Endothelial cell of umbilical vein (primary cell): ENCODE results near the gene NFKBIL1. TPM values are rescaled to one million over a fixed set of nuclear protein-coding genes. Genes with fewer than 3 reads are reported as not detected.

Experiments
- BruUV-seq: library from RNA; stranded (reverse); fragments of 400-500 nt; replicated peaks from 2 replicates; lab custom pipeline; 2021; lab: Mats Ljungman, UMichigan
- CTCF ChIA-PET: fragments of 300-600, 350-600 bp; sonication (Branson Sonifier 250); formaldehyde crosslinking; loops from one replicate; lab custom pipeline; 2021; ENCODE audit warnings: antibody characterized with exemption, inconsistent platforms; lab: Charles Lee
- POLR2A ChIA-PET: fragments of 300-600, 350-600 bp; sonication (Branson Sonifier 250); formaldehyde crosslinking; loops from one replicate; lab custom pipeline; 2021; ENCODE audit warnings: antibody characterized with exemption, inconsistent platforms; lab: Charles Lee
- DNase-seq: peaks from one replicate; pipeline ENCODE4 v3.0.0-alpha.2; 2011; ENCODE audit warnings: low read depth, low spot score
- FAIRE-seq: peaks from 2 replicates; lab custom pipeline; 2011; peaks lifted over from hg19 to GRCh38; lab: Jason Lieb, UNC
- H2AFZ ChIP-seq: 2 replicates; pipeline ENCODE4 v1.6.0; 2012; ENCODE audit warnings: low read depth, low read length, control low read depth, inconsistent platforms
- H3K27ac ChIP-seq: 2 replicates; pipeline ENCODE4 v1.5.1; 2011; ENCODE audit warnings: low read depth, mild to moderate bottlenecking, control low read depth, low read length, moderate library complexity; ENCODE audit not compliant: insufficient read depth
- H3K27me3 ChIP-seq, 2 experiments: 2 replicates each; pipeline versions ENCODE4 v1.6.0 to v1.6.1; 2011; ENCODE audit warnings: low read length in 2 of 2, mixed read lengths in 1 of 2; ENCODE audit not compliant: control insufficient read depth in 2 of 2, insufficient read depth in 2 of 2
- H3K36me3 ChIP-seq, 2 experiments: 2 replicates in 1 of 2; 3 replicates in 1 of 2; pipeline ENCODE4 v1.5.1; 2011; ENCODE audit warnings: low read length in 2 of 2, mild to moderate bottlenecking in 1 of 2, moderate library complexity in 1 of 2; ENCODE audit not compliant: control insufficient read depth in 2 of 2, insufficient read depth in 2 of 2; ENCODE audit errors: extremely low read depth in 1 of 2
- H3K4me1 ChIP-seq: 3 replicates; pipeline ENCODE4 v1.5.1; 2011; ENCODE audit warnings: mild to moderate bottlenecking, low read length; ENCODE audit not compliant: control insufficient read depth, insufficient read depth; ENCODE audit errors: extremely low read depth
- H3K4me2 ChIP-seq: 2 replicates; pipeline ENCODE4 v1.6.1; 2011; ENCODE audit warnings: low read length, control low read depth, mixed read lengths; ENCODE audit not compliant: insufficient read depth
- H3K4me3 ChIP-seq, 3 experiments: fragments of 200-600 bp in 1 of 3; sonication (generic), shearing (Covaris generic) in 1 of 3; replicated peaks in 1 of 3; 2 replicates each; pipeline ENCODE4 v1.5.1; 2011 to 2016; ENCODE audit warnings: control low read depth in 3 of 3, low read length in 3 of 3, mild to moderate bottlenecking in 2 of 3, inconsistent platforms in 1 of 3, low read depth in 1 of 3, moderate library complexity in 1 of 3; ENCODE audit not compliant: insufficient read depth in 1 of 3
- H3K79me2 ChIP-seq: 2 replicates; pipeline ENCODE4 v1.6.0; 2012; ENCODE audit warnings: low read length, inconsistent platforms; ENCODE audit not compliant: control insufficient read depth, insufficient read depth
- H3K9ac ChIP-seq: replicated peaks from 2 replicates; pipeline ENCODE3; 2011; ENCODE audit warnings: low read length, control low read depth; ENCODE audit not compliant: insufficient read depth; ENCODE audit errors: extremely low read depth
- H3K9me1 ChIP-seq: replicated peaks from 3 replicates; pipeline ENCODE4 v1.6.0; 2011; ENCODE audit warnings: mild to moderate bottlenecking, low read length; ENCODE audit not compliant: control insufficient read depth, insufficient read depth; ENCODE audit errors: extremely low read depth
- H3K9me3 ChIP-seq: replicated peaks from 2 replicates; pipeline ENCODE4 v1.5.1; 2012; ENCODE audit warnings: low read length, inconsistent platforms; ENCODE audit not compliant: control insufficient read depth, insufficient read depth
- H4K20me1 ChIP-seq: replicated peaks from 2 replicates; pipeline ENCODE3; 2011; ENCODE audit warnings: mild to moderate bottlenecking, low read length; ENCODE audit not compliant: control insufficient read depth, insufficient read depth; ENCODE audit errors: extremely low read depth
- CTCF ChIP-seq, 2 donors: IDR thresholded peaks; 1 replicate in 1 of 2; 2 replicates in 1 of 2; pipeline ENCODE4 v1.5.1; 2011; ENCODE audit warnings: low read length in 2 of 2, mild to moderate bottlenecking in 2 of 2, moderate library complexity in 2 of 2, control low read depth in 1 of 2, inconsistent platforms in 1 of 2, low read depth in 1 of 2; ENCODE audit not compliant: insufficient read depth in 1 of 2; ENCODE audit errors: extremely low read depth in 1 of 2
- EZH2 ChIP-seq: IDR thresholded peaks from 2 replicates; pipeline ENCODE4 v1.6.1; 2012; ENCODE audit warnings: borderline replicate concordance, low read depth, mild to moderate bottlenecking, moderate library complexity, low read length, inconsistent platforms; ENCODE audit not compliant: severe bottlenecking
- GATA2 ChIP-seq: IDR thresholded peaks from 2 replicates; pipeline ENCODE4 v1.7.0; 2011; ENCODE audit warnings: low read depth, mild to moderate bottlenecking, moderate library complexity, mixed read lengths, low read length; ENCODE audit not compliant: insufficient read length, insufficient read depth
- JUN ChIP-seq: IDR thresholded peaks from 2 replicates; pipeline ENCODE4 v1.6.1; 2011; ENCODE audit warnings: borderline replicate concordance, low read depth; ENCODE audit not compliant: insufficient read length, insufficient read depth
- MAX ChIP-seq: IDR thresholded peaks from 2 replicates; pipeline ENCODE4 v1.6.1; 2011; ENCODE audit not compliant: insufficient read depth, insufficient read length
- MYC ChIP-seq: IDR thresholded peaks from one replicate; pipeline ENCODE4 v1.6.1; 2011; ENCODE audit warnings: mild to moderate bottlenecking, low read depth, low read length
- POLR2A ChIP-seq: IDR thresholded peaks from 2 replicates; pipeline ENCODE4 v1.6.1; 2012; ENCODE audit warnings: low read depth, mild to moderate bottlenecking, control low read depth, low read length
- POLR2AphosphoS5 ChIP-seq: IDR thresholded peaks from 2 replicates; pipeline ENCODE4 v1.6.1; 2012; ENCODE audit warnings: low read depth, mild to moderate bottlenecking, control low read depth, low read length, moderate library complexity; ENCODE audit not compliant: insufficient read depth
- dilution Hi-C: fragments of 300-500 bp; cut with MboI; formaldehyde crosslinking; loops from one replicate; pipeline ENCODE4 v1.15.0; 2019; ENCODE audit warnings: low sequenced_read_pairs; ENCODE audit not compliant: extremely low pct_ligation_motif_present
- intact Hi-C: fragments of 100-400 bp; cut with micrococcal nuclease; formaldehyde crosslinking; loops from one replicate; pipeline ENCODE4 v1.10.0; 2022
- polyA plus RNA-seq, 4 experiments: library from polyadenylated mRNA; depleted of rRNA in 3 of 4; stranded (reverse) in 3 of 4; unstranded in 1 of 4; fragments of >200 nt; gene quantifications; 2 replicates each; pipeline versions ENCODE4 v1.2.1 to v1.2.3, GENCODE V29; 2011 to 2012; ENCODE audit warnings: missing spikeins in 1 of 4
- total RNA-seq: library from RNA; stranded (reverse); gene quantifications from 2 replicates; pipeline ENCODE4 v1.2.3, GENCODE V29; 2021

NFKBIL1 gene
- total and polyA plus RNA-seq, 2 donors (not counting 3 experiments of a cell fraction or from before 2014, with no cell fraction given), result 9.9 to 15.5 TPM

- Histone ChIP-seq H3K9ac (no peak within 1 kb of the TSS), H3K9me1 (no peaks in the 10 kb centered on the region), H2AFZ (no peak within 1 kb of the TSS), H3K9me3 (no peaks in the 10 kb centered on the region), H3K4me3 (no peak within 1 kb of the TSS), H3K4me2 (no peak within 1 kb of the TSS), H3K27me3 (no peaks in the 10 kb centered on the region), H3K27ac (no peak within 1 kb of the TSS), H3K36me3 (no peaks in the 10 kb centered on the region), H3K79me2 (no peaks in the 10 kb centered on the region), H3K4me1 (peaks cover 3% of the 10 kb centered on the region), H4K20me1 (no peaks in the 10 kb centered on the region)
- CTCF ChIA-PET, result interaction anchor here (4.2 to 32.6 kb wide), 3 partner anchors 10 to 20 kb away, joined by 16 to 1517 read pairs (median 286); partner anchors contain the start of genes ATP6V1G2, DDX39B, LST1 and NCR3
- intact Hi-C loops (no loop called here), dilution Hi-C loops (no loop called here)
- TF ChIP-seq JUN, result no peak
- no peak for TF ChIP-seq CTCF (IDR thresholded peaks at IDR 0.05; ENCODE audit: extremely low read depth in 1 of 2, insufficient read depth in 1 of 2, low read depth in 1 of 2, low read length in 2 of 2)
- no peak for TF ChIP-seq MYC
- BruUV-seq, result no TSS peak
- no peak for DNase-seq
- POLR2A ChIA-PET, result no interaction called here
- no peak for FAIRE-seq
Measured at GRCh38 chr6:31575335-31575901, 28.0 kb downstream of the NFKBIL1 start, which contains the start of gene TNF. TNF (plus strand) TSS chr6:31575565; CDS start chr6:31575742, 177 bp downstream.

- no TSS peak for BruUV-seq
- H3K4me1 ChIP-seq, result peaks cover 6% of the 10 kb centered on the region
- peaks cover under 1% of the 10 kb centered on the region for H3K79me2 ChIP-seq
- H3K27ac ChIP-seq, result no peak overlapping the region
- H3K27me3 ChIP-seq, result no peaks in the 10 kb centered on the region
- H3K4me3 ChIP-seq, result no peak overlapping the region
- no peaks in the 10 kb centered on the region for H3K9me1 ChIP-seq
- H3K9me3 ChIP-seq, result no peaks in the 10 kb centered on the region
- intact Hi-C loops, result no loop called here
- no peak for DNase-seq
- CTCF ChIA-PET, result interaction anchor here (4.2 to 32.6 kb wide), 3 partner anchors 10 to 20 kb away, joined by 16 to 1517 read pairs (median 286); partner anchors contain the start of genes ATP6V1G2, DDX39B, LST1 and NCR3
- H2AFZ ChIP-seq, result no peak overlapping the region
- no peak overlapping the region for H3K9ac ChIP-seq
- no peak for FAIRE-seq
- TF ChIP-seq CTCF (IDR thresholded peaks at IDR 0.05; ENCODE audit: extremely low read depth in 1 of 2, insufficient read depth in 1 of 2, low read depth in 1 of 2, low read length in 2 of 2) (no peak), GATA2 (no peak), MYC (no peak), EZH2 (no peak), POLR2AphosphoS5 (no peak), POLR2A (no peak), JUN (no peak), MAX (no peak)
- no peaks in the 10 kb centered on the region for H3K36me3 ChIP-seq
- no peaks in the 10 kb centered on the region for H4K20me1 ChIP-seq
- dilution Hi-C loops, result no loop called here
- no peak overlapping the region for H3K4me2 ChIP-seq
- POLR2A ChIA-PET, result no interaction called here
Measured at GRCh38 chr6:31575952-31576685, 28.7 kb downstream of the NFKBIL1 start.
